ENCODE results near the gene SP5. TPM values are rescaled to one million over a fixed set of nuclear protein-coding genes. Genes with fewer than 3 reads are reported as not detected.
A peak's percentile ranks its signal among the peaks of the same experiment; 100 is the strongest.

Gene SP5
- total and polyA plus RNA-seq, 9 of the 15 experiments (the other 6 are each of a cell fraction or from before 2014, with no cell fraction given): 0.03 to 1.7 (median 0.16) TPM; not detected in 1

DNA sequence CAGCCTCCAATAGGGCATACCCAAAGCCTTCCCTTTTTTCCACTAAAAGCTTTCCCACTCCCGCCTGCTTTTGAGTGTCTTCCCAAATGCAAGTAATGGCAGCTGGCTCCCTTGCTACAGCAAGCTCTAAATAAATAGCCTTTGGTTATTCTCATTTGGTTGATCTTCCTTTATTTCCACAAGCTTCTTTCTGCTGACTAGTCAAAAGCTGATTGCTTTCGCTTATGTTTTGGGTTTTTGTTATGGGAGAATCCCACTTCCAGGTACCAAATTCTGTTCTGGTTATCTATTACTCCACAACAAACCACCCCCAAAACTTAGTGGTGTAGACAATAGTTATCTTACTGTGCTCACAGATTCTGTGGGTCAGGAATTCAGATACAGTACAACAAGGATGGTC is 22.3 kb downstream of the SP5 start (continued):
- TF ChIP-seq DDX20 (tag; IDR thresholded peaks at IDR 0.05; ENCODE audit: low read depth): no peak
- TF ChIP-seq ZNF707 (CRISPR knock-in tag; conservative IDR thresholded peaks at IDR 0.05): no peak
- TF ChIP-seq MAFF (IDR thresholded peaks at IDR 0.05; ENCODE audit: low read length): peak; percentile 69

- Histone ChIP-seq H3K36me3 (ENCODE audit: control insufficient read depth, insufficient read depth, low read length) (no peaks in the 10 kb centered on the region), H3K9me1 (ENCODE audit: control insufficient read depth, insufficient read depth, low read length) (no peaks in the 10 kb centered on the region), H3K27ac (ENCODE audit: extremely low read depth, low read depth, low read length) (no peak overlapping the region), H3K9me3 (replicated peaks; ENCODE audit: control insufficient read depth, insufficient read depth, low read depth, low read length) (0 out of 2 replicates have a peak, but pooled peaks cover 4% of the 10 kb centered on the region), H2AFZ (ENCODE audit: low read depth, low read length) (no peak overlapping the region), H3K27me3 (ENCODE audit: control insufficient read depth in 2 of 2, insufficient read depth in 2 of 2, low read length in 2 of 2) (no peaks in the 10 kb centered on the region), H3K9ac (ENCODE audit: insufficient read depth in 1 of 2, low read depth in 2 of 2, low read length in 2 of 2) (no peak overlapping the region), H3K4me3 (no peak overlapping the region), H3K4me1 (replicated peaks in 1 of 2; ENCODE audit: control insufficient read depth in 2 of 2, insufficient read depth in 2 of 2, low read length in 2 of 2) (peaks cover 15 to 29% of the 10 kb centered on the region in 2 experiments; a peak in 4 of 5 replicates), H3K4me2 (ENCODE audit: insufficient read depth, low read length) (no peak overlapping the region), H3K79me2 (ENCODE audit: control insufficient read depth, insufficient read depth, low read length) (no peaks in the 10 kb centered on the region), H4K20me1 (replicated peaks; ENCODE audit: control insufficient read depth, insufficient read depth, low read length) (no peaks in the 10 kb centered on the region)
- FAIRE-seq: no peak
- no TSS peak for BruUV-seq (replicated peaks)
- DNase-seq (ENCODE audit: extremely low read depth in 1 of 4, low spot score in 3 of 4): no peak
- TF ChIP-seq E2F6 (IDR thresholded peaks at IDR 0.05; ENCODE audit: borderline replicate concordance in 1 of 2, extremely low read depth in 1 of 2, insufficient read depth in 1 of 2, insufficient read length in 1 of 2, low read depth in 1 of 2, low read length in 1 of 2, poor library complexity in 1 of 2, severe bottlenecking in 1 of 2): peak in 1 of 2 experiments; percentile 23
- no peak for TF ChIP-seq FOXM1 (IDR thresholded peaks at IDR 0.05; ENCODE audit: low read depth)
- no peak for TF ChIP-seq FOXM1 (CRISPR knock-in tag; IDR thresholded peaks at IDR 0.05; ENCODE audit: low read depth)
- TF ChIP-seq, protein P1, sequence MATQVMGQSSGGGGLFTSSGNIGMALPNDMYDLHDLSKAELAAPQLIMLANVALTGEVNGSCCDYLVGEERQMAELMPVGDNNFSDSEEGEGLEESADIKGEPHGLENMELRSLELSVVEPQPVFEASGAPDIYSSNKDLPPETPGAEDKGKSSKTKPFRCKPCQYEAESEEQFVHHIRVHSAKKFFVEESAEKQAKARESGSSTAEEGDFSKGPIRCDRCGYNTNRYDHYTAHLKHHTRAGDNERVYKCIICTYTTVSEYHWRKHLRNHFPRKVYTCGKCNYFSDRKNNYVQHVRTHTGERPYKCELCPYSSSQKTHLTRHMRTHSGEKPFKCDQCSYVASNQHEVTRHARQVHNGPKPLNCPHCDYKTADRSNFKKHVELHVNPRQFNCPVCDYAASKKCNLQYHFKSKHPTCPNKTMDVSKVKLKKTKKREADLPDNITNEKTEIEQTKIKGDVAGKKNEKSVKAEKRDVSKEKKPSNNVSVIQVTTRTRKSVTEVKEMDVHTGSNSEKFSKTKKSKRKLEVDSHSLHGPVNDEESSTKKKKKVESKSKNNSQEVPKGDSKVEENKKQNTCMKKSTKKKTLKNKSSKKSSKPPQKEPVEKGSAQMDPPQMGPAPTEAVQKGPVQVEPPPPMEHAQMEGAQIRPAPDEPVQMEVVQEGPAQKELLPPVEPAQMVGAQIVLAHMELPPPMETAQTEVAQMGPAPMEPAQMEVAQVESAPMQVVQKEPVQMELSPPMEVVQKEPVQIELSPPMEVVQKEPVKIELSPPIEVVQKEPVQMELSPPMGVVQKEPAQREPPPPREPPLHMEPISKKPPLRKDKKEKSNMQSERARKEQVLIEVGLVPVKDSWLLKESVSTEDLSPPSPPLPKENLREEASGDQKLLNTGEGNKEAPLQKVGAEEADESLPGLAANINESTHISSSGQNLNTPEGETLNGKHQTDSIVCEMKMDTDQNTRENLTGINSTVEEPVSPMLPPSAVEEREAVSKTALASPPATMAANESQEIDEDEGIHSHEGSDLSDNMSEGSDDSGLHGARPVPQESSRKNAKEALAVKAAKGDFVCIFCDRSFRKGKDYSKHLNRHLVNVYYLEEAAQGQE (IDR thresholded peaks at IDR 0.05; ENCODE audit: borderline replicate concordance): no peak
- TF ChIP-seq, protein P1 (CRISPR knock-in tag; IDR thresholded peaks at IDR 0.05; ENCODE audit: low read depth): no peak
- TF ChIP-seq FOS (IDR thresholded peaks at IDR 0.05; ENCODE audit: extremely low read depth, insufficient read length): no peak
- TF ChIP-seq, protein P2, sequence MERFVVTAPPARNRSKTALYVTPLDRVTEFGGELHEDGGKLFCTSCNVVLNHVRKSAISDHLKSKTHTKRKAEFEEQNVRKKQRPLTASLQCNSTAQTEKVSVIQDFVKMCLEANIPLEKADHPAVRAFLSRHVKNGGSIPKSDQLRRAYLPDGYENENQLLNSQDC (CRISPR knock-in tag; IDR thresholded peaks at IDR 0.05): no peak
- in situ Hi-C loops (cut with MboI) (no loop called here), intact Hi-C loops (cut with micrococcal nuclease) (no loop called here)
- ChIA-PET CTCF (ENCODE audit: low intra/inter-chr PET ratio) (no interaction called here), POLR2A (interaction anchor here (0.7 to 1.8 kb wide), 3 partner anchors 11 to 52 kb away, joined by 3 to 4 read pairs (median 3); no protein-coding TSS in a partner anchor)
- ATAC-seq: no peak
- 62% methylated on average over 4 of the region's 4 CpGs for WGBS (ENCODE audit: insufficient coverage, low coverage, missing lambda C conversion rate)
These were observed 22.7 kb downstream of the SP5 start for GRCh38 chr2:170737821-170738220.
